ENCODE measurements around the gene KIF3C.

KIF3C gene

DNA sequence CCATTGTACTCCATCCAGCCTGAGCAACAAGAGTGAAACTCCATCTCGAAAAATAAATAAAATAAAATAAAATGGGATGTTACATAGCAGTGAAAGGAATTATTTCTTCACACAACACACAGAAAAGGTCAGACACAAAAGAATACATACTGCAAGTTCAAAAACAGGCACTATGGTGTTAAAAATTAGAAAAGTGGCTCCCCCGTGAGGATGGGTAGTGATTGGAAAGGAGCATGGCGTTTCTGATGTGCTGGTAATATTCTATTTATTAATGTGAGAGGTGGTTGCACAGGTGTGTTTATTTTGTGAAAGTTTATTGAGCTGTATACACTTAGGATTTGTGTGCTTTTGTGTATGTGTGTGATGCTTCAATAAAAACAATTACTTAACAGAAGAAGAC lies 28.6 kb upstream of the KIF3C start:
- H3K4me3 ChIP-seq (replicated peaks; ENCODE audit: low read depth, low read length): no peak overlapping the region
- TF ChIP-seq, protein P1, sequence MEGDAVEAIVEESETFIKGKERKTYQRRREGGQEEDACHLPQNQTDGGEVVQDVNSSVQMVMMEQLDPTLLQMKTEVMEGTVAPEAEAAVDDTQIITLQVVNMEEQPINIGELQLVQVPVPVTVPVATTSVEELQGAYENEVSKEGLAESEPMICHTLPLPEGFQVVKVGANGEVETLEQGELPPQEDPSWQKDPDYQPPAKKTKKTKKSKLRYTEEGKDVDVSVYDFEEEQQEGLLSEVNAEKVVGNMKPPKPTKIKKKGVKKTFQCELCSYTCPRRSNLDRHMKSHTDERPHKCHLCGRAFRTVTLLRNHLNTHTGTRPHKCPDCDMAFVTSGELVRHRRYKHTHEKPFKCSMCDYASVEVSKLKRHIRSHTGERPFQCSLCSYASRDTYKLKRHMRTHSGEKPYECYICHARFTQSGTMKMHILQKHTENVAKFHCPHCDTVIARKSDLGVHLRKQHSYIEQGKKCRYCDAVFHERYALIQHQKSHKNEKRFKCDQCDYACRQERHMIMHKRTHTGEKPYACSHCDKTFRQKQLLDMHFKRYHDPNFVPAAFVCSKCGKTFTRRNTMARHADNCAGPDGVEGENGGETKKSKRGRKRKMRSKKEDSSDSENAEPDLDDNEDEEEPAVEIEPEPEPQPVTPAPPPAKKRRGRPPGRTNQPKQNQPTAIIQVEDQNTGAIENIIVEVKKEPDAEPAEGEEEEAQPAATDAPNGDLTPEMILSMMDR (IDR thresholded peaks at IDR 0.05; ENCODE audit: insufficient read depth, low read length, poor library complexity, severe bottlenecking): no peak
- no peak for DNase-seq (ENCODE audit: extremely low read depth, insufficient read length)
- H3K27me3 ChIP-seq (replicated peaks; ENCODE audit: control insufficient read depth, insufficient read depth, low read length): no peaks in the 10 kb centered on the region
- no peaks in the 10 kb centered on the region for H3K36me3 ChIP-seq (ENCODE audit: control insufficient read depth, insufficient read depth, low read length)

DNA sequence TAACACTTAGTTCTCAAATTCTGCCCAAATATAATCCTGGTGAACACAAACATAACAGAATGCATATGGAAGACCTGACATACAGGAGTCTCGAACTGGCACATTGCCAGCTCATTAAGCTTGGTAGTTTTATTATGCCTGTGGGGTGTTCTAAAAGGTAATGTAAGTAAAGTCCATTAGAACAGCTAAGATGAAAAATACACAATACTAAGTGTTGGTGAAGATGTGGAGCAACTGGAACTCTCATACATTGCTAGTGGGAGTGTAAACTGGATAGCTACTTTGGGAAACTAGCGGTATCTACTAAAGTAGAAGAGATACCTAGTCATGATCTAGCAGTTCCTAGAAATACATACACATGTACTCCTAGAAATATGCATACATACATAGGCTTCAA lies 27.3 kb upstream of the KIF3C start:
- Histone ChIP-seq H3K36me3 (ENCODE audit: control insufficient read depth, insufficient read depth, low read length) (no peaks in the 10 kb centered on the region), H3K4me3 (replicated peaks; ENCODE audit: low read depth, low read length) (no peak overlapping the region), H3K27me3 (replicated peaks; ENCODE audit: control insufficient read depth, insufficient read depth, low read length) (no peaks in the 10 kb centered on the region)
- TF ChIP-seq, protein P1 (IDR thresholded peaks at IDR 0.05; ENCODE audit: insufficient read depth, low read length, poor library complexity, severe bottlenecking): no peak
- no peak for DNase-seq (ENCODE audit: extremely low read depth, insufficient read length)

GRCh38 chr2:26008851-26009566 lies 26.7 kb upstream of the KIF3C start:
- no peak overlapping the region for H3K4me3 ChIP-seq (replicated peaks; ENCODE audit: low read depth, low read length)
- TF ChIP-seq, protein P1 (IDR thresholded peaks at IDR 0.05; ENCODE audit: insufficient read depth, low read length, poor library complexity, severe bottlenecking): no peak
- DNase-seq (ENCODE audit: extremely low read depth, insufficient read length): no peak

GRCh38 chr2:26008095-26008494 lies 25.8 kb upstream of the KIF3C start:
- no peak overlapping the region for H3K4me3 ChIP-seq (replicated peaks; ENCODE audit: low read depth, low read length)
- no peaks in the 10 kb centered on the region for H3K27me3 ChIP-seq (replicated peaks; ENCODE audit: control insufficient read depth, insufficient read depth, low read length)
- TF ChIP-seq, protein P1 (IDR thresholded peaks at IDR 0.05; ENCODE audit: insufficient read depth, low read length, poor library complexity, severe bottlenecking): no peak
- DNase-seq (ENCODE audit: extremely low read depth, insufficient read length): no peak
- H3K36me3 ChIP-seq (ENCODE audit: control insufficient read depth, insufficient read depth, low read length): no peaks in the 10 kb centered on the region

More at GRCh38 chr2:26008851-26009566, 26.7 kb upstream of the KIF3C start:
- H3K36me3 ChIP-seq (ENCODE audit: control insufficient read depth, insufficient read depth, low read length): no peaks in the 10 kb centered on the region
- no peaks in the 10 kb centered on the region for H3K27me3 ChIP-seq (replicated peaks; ENCODE audit: control insufficient read depth, insufficient read depth, low read length)

GRCh38 chr2:26002632-26003310 lies 20.5 kb upstream of the KIF3C start:
- TF ChIP-seq, protein P1 (IDR thresholded peaks at IDR 0.05; ENCODE audit: insufficient read depth, low read length, poor library complexity, severe bottlenecking): no peak
- DNase-seq (ENCODE audit: extremely low read depth, insufficient read length): no peak

More at GRCh38 chr2:26002632-26003310, 20.5 kb upstream of the KIF3C start:
- Histone ChIP-seq H3K4me3 (replicated peaks; ENCODE audit: low read depth, low read length) (no peak overlapping the region), H3K36me3 (ENCODE audit: control insufficient read depth, insufficient read depth, low read length) (no peaks in the 10 kb centered on the region), H3K27me3 (replicated peaks; ENCODE audit: control insufficient read depth, insufficient read depth, low read length) (no peaks in the 10 kb centered on the region)

Measured in GM06990 (cell line).